Measurements from ENCODE around the gene INTS14. TPM values are rescaled to one million over a fixed set of nuclear protein-coding genes. Genes with fewer than 3 reads are reported as not detected.

The INTS14 gene
- total RNA-seq, 4 donors from 2014 or later = 44.1 to 90.8 (median 54.9) TPM

DNA sequence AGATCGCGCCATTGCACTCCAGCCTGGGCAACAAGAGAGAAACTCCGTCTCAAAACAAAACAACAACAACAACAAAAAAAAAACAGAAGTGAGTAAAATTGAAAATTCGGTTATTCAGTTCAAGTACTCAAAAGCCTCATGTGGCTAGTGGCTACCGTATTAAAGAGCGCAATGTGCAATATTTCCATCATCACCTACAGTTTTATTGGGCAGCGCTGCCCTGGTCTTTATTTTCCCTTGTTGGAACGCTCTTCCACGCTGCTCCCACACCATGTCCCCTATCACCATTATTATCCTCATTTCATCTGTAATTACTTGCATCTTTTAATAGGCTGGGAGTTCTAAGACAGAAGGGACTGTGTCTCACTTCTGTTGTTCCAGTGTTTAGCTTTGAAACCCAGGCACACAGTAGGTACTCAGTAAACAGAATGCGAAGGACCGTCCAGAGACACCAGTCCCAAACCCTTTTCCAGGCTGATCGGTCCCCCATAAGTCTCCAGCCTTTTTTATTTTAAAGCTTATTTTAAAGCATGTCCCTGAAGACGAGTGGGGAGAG is 81.1 kb downstream of the INTS14 start:
- Histone ChIP-seq H3K27ac (peak overlapping the region; percentile 37 to 81 (median 58)), H3K9me3 (no peaks in the 10 kb centered on the region), H3K36me3 (no peaks in the 10 kb centered on the region), H3K4me1 (peaks cover 0 to 31% (median 0%) of the 10 kb centered on the region in 4 donors), H3K4me3 (peak overlapping the region; percentile 61 to 95 (median 70)), H3K27me3 (no peaks in the 10 kb centered on the region)
- no peak for DNase-seq
- TF ChIP-seq, protein P1, sequence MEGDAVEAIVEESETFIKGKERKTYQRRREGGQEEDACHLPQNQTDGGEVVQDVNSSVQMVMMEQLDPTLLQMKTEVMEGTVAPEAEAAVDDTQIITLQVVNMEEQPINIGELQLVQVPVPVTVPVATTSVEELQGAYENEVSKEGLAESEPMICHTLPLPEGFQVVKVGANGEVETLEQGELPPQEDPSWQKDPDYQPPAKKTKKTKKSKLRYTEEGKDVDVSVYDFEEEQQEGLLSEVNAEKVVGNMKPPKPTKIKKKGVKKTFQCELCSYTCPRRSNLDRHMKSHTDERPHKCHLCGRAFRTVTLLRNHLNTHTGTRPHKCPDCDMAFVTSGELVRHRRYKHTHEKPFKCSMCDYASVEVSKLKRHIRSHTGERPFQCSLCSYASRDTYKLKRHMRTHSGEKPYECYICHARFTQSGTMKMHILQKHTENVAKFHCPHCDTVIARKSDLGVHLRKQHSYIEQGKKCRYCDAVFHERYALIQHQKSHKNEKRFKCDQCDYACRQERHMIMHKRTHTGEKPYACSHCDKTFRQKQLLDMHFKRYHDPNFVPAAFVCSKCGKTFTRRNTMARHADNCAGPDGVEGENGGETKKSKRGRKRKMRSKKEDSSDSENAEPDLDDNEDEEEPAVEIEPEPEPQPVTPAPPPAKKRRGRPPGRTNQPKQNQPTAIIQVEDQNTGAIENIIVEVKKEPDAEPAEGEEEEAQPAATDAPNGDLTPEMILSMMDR (IDR thresholded peaks at IDR 0.05) = no peak
- no peak for TF ChIP-seq POLR2A (IDR thresholded peaks at IDR 0.05)

Small RNA genes within 50 kb of the gene (small RNA-seq; reads per million reads assigned to genes)
- 0 reads per million in 2 donors for gene RNU6-19P

Other genes starting within 250 kb of the INTS14 start
- gene IGDCC3, start 233.1 kb downstream of the INTS14 start, total RNA-seq = not detected
- gene IGDCC4, start 188.2 kb downstream of the INTS14 start, total RNA-seq = 1 to 10 TPM in 2 of 4 donors, under 1 TPM in 1, not detected in 1; 0.40 to 3.3 (median 1.0) TPM
- 10 to 100 TPM; 30.5 to 42.4 (median 41.5) TPM for gene DPP8, start 93.4 kb downstream of the INTS14 start, total RNA-seq
- 10 to 100 TPM; 22.3 to 36.5 (median 26.8) TPM for gene HACD3, start 80.7 kb downstream of the INTS14 start, total RNA-seq
- gene SLC24A1, start 10.8 kb upstream of the INTS14 start, total RNA-seq = 10 to 100 TPM in 1 of 4 donors, 1 to 10 TPM in 3; 6.0 to 15.7 (median 9.4) TPM
- gene DENND4A, start 181.2 kb upstream of the INTS14 start, total RNA-seq = 10 to 100 TPM; 16.6 to 70.1 (median 24.5) TPM